WTC11 (cell line): ENCODE data around the gene CDH12.

Experiments
- ATF1 ChIP-seq: sonication (generic); formaldehyde crosslinking; IDR thresholded peaks from 2 replicates; pipeline ENCODE4 v1.8.1; 2023; ENCODE audit warnings: mild to moderate bottlenecking, moderate library complexity, missing genetic modification reagents
- ETV6 ChIP-seq: sonication (generic); formaldehyde crosslinking; IDR thresholded peaks from 2 replicates; pipeline ENCODE4 v1.8.1; 2022; ENCODE audit warnings: mild to moderate bottlenecking, missing genetic modification reagents
- FOXK1 ChIP-seq: sonication (generic); formaldehyde crosslinking; IDR thresholded peaks from 2 replicates; pipeline ENCODE4 v1.8.0; 2022; ENCODE audit warnings: mild to moderate bottlenecking, moderate library complexity, missing genetic modification reagents
- JUN ChIP-seq: sonication (generic); formaldehyde crosslinking; IDR thresholded peaks from 2 replicates; pipeline ENCODE4 v1.8.0; 2023; ENCODE audit warnings: mild to moderate bottlenecking, missing genetic modification reagents
- MAX ChIP-seq: sonication (generic); formaldehyde crosslinking; IDR thresholded peaks from 2 replicates; pipeline ENCODE4 v1.8.0; 2022; ENCODE audit warnings: mild to moderate bottlenecking, missing genetic modification reagents
- MXD4 ChIP-seq: fragments of 250-450 bp; sonication (Bioruptor Pico); IDR thresholded peaks from 2 replicates; pipeline ENCODE4 v1.8.0; 2021; ENCODE audit warnings: mild to moderate bottlenecking, moderate library complexity, borderline replicate concordance
- ZNF219 ChIP-seq: sonication (generic); formaldehyde crosslinking; IDR thresholded peaks from 2 replicates; pipeline ENCODE4 v1.8.0; 2023; ENCODE audit warnings: missing genetic modification reagents, mild to moderate bottlenecking, borderline replicate concordance
- ZNF263 ChIP-seq: sonication (generic); formaldehyde crosslinking; IDR thresholded peaks from 2 replicates; pipeline ENCODE4 v1.8.1; 2022; ENCODE audit warnings: low read depth, mild to moderate bottlenecking, moderate library complexity, missing genetic modification reagents
- ZSCAN18 ChIP-seq: fragments of 250-450 bp; sonication (Bioruptor Pico); IDR thresholded peaks from 2 replicates; pipeline ENCODE4 v2.1.2; 2022; ENCODE audit warnings: mild to moderate bottlenecking, moderate library complexity
- TF ChIP-seq, protein P1 (sequence below): fragments of 200-600 bp; IDR thresholded peaks from 2 replicates; pipeline ENCODE4 v1.8.0; 2022; ENCODE audit warnings: antibody characterized with exemption
- TF ChIP-seq, protein P2 (sequence below): sonication (generic); formaldehyde crosslinking; IDR thresholded peaks from 2 replicates; pipeline ENCODE4 v1.8.0; 2022; ENCODE audit warnings: mild to moderate bottlenecking, missing genetic modification reagents
- TF ChIP-seq, protein P3 (sequence below): sonication (generic); formaldehyde crosslinking; conservative IDR thresholded peaks from 2 replicates; pipeline ENCODE4 v1.8.1; 2022; ENCODE audit warnings: mild to moderate bottlenecking, missing genetic modification reagents
- TF ChIP-seq, protein P4 (sequence below): sonication (generic); formaldehyde crosslinking; IDR thresholded peaks from 2 replicates; pipeline ENCODE4 v1.8.1; 2023; ENCODE audit warnings: mild to moderate bottlenecking, missing genetic modification reagents, moderate library complexity
- TF ChIP-seq, protein P5 (sequence below): sonication (generic); formaldehyde crosslinking; IDR thresholded peaks from 2 replicates; pipeline ENCODE4 v1.8.0; 2022; ENCODE audit warnings: mild to moderate bottlenecking, missing genetic modification reagents

- TF ChIP-seq ZNF263 (CRISPR knock-in tag) (no peak), MAX (CRISPR knock-in tag) (no peak), ATF1 (CRISPR knock-in tag) (no peak), ETV6 (CRISPR knock-in tag) (no peak), MXD4 (no peak), ZSCAN18 (CRISPR knock-in tag) (no peak), JUN (CRISPR knock-in tag) (no peak), ZNF219 (CRISPR knock-in tag) (no peak), FOXK1 (no peak)
- TF ChIP-seq, protein P1, sequence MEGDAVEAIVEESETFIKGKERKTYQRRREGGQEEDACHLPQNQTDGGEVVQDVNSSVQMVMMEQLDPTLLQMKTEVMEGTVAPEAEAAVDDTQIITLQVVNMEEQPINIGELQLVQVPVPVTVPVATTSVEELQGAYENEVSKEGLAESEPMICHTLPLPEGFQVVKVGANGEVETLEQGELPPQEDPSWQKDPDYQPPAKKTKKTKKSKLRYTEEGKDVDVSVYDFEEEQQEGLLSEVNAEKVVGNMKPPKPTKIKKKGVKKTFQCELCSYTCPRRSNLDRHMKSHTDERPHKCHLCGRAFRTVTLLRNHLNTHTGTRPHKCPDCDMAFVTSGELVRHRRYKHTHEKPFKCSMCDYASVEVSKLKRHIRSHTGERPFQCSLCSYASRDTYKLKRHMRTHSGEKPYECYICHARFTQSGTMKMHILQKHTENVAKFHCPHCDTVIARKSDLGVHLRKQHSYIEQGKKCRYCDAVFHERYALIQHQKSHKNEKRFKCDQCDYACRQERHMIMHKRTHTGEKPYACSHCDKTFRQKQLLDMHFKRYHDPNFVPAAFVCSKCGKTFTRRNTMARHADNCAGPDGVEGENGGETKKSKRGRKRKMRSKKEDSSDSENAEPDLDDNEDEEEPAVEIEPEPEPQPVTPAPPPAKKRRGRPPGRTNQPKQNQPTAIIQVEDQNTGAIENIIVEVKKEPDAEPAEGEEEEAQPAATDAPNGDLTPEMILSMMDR = no peak
- TF ChIP-seq, protein P2, sequence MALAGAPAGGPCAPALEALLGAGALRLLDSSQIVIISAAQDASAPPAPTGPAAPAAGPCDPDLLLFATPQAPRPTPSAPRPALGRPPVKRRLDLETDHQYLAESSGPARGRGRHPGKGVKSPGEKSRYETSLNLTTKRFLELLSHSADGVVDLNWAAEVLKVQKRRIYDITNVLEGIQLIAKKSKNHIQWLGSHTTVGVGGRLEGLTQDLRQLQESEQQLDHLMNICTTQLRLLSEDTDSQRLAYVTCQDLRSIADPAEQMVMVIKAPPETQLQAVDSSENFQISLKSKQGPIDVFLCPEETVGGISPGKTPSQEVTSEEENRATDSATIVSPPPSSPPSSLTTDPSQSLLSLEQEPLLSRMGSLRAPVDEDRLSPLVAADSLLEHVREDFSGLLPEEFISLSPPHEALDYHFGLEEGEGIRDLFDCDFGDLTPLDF (CRISPR knock-in tag) = no peak
- TF ChIP-seq, protein P3, sequence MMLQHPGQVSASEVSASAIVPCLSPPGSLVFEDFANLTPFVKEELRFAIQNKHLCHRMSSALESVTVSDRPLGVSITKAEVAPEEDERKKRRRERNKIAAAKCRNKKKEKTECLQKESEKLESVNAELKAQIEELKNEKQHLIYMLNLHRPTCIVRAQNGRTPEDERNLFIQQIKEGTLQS (CRISPR knock-in tag) = no peak
- TF ChIP-seq, protein P4, sequence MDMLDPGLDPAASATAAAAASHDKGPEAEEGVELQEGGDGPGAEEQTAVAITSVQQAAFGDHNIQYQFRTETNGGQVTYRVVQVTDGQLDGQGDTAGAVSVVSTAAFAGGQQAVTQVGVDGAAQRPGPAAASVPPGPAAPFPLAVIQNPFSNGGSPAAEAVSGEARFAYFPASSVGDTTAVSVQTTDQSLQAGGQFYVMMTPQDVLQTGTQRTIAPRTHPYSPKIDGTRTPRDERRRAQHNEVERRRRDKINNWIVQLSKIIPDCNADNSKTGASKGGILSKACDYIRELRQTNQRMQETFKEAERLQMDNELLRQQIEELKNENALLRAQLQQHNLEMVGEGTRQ (CRISPR knock-in tag) = no peak
- TF ChIP-seq, protein P5, sequence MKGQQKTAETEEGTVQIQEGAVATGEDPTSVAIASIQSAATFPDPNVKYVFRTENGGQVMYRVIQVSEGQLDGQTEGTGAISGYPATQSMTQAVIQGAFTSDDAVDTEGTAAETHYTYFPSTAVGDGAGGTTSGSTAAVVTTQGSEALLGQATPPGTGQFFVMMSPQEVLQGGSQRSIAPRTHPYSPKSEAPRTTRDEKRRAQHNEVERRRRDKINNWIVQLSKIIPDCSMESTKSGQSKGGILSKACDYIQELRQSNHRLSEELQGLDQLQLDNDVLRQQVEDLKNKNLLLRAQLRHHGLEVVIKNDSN (CRISPR knock-in tag) = no peak
These were observed 1026.3 kb downstream of the CDH12 start for GRCh38 chr5:21826884-21827283.
